HepG2 (cell line): ENCODE results near the gene ABHD17C. TPM values are rescaled to one million over a fixed set of nuclear protein-coding genes. Genes with fewer than 3 reads are reported as not detected.
A peak's percentile ranks its signal among the peaks of the same experiment; 100 is the strongest.

ENCODE experiments used
- ADNP ChIP-seq: sonication (generic); formaldehyde crosslinking; IDR thresholded peaks from 2 replicates; pipeline ENCODE4 v1.4.0; 2020; ENCODE audit warnings: missing genetic modification reagents
- DBP ChIP-seq: sonication (generic); formaldehyde crosslinking; IDR thresholded peaks from 2 replicates; pipeline ENCODE4 v1.4.0; 2020; ENCODE audit warnings: missing genetic modification reagents; ENCODE audit errors: not compliant biosample characterization
- ELK4 ChIP-seq: sonication (generic); formaldehyde crosslinking; IDR thresholded peaks from 2 replicates; pipeline ENCODE4 v1.9.0; 2021; ENCODE audit warnings: missing genetic modification reagents, borderline replicate concordance
- HIC2 ChIP-seq: sonication (generic); formaldehyde crosslinking; IDR thresholded peaks from 2 replicates; pipeline ENCODE4 v1.9.0; 2022; ENCODE audit warnings: low read depth, missing genetic modification reagents
- PHF20 ChIP-seq: sonication (generic); formaldehyde crosslinking; IDR thresholded peaks from 2 replicates; pipeline ENCODE4 v1.5.0; 2020; ENCODE audit warnings: mild to moderate bottlenecking, missing genetic modification reagents
- REL ChIP-seq: sonication (generic); formaldehyde crosslinking; conservative IDR thresholded peaks from 2 replicates; pipeline ENCODE4 v1.8.0; 2022; ENCODE audit warnings: mild to moderate bottlenecking, missing genetic modification reagents, moderate library complexity
- XBP1 ChIP-seq: sonication (generic); formaldehyde crosslinking; IDR thresholded peaks from 2 replicates; pipeline ENCODE4 v1.5.0; 2020; ENCODE audit warnings: missing genetic modification reagents
- YY1 ChIP-seq: IDR thresholded peaks from 2 replicates; pipeline ENCODE4 v1.6.1; 2011; ENCODE audit warnings: low read length, low read depth, moderate library complexity, mild to moderate bottlenecking; ENCODE audit not compliant: insufficient read depth, insufficient replicate concordance
- ZNF10 ChIP-seq: sonication (generic); formaldehyde crosslinking; IDR thresholded peaks from 2 replicates; pipeline ENCODE4 v1.4.0; 2020; ENCODE audit warnings: mild to moderate bottlenecking, low read depth, missing genetic modification reagents, borderline replicate concordance
- ZNF407 ChIP-seq: sonication (generic); formaldehyde crosslinking; IDR thresholded peaks from one replicate; pipeline ENCODE4 v1.5.1; 2020; ENCODE audit warnings: mild to moderate bottlenecking, missing genetic modification reagents; ENCODE audit errors: not compliant biosample characterization
- ZNF430 ChIP-seq: sonication (generic); formaldehyde crosslinking; IDR thresholded peaks from 2 replicates; pipeline ENCODE4 v1.9.0; 2021; ENCODE audit warnings: mild to moderate bottlenecking, missing genetic modification reagents
- ZNF558 ChIP-seq: sonication (generic); formaldehyde crosslinking; IDR thresholded peaks from 2 replicates; pipeline ENCODE4 v1.9.0; 2022; ENCODE audit warnings: mild to moderate bottlenecking, missing genetic modification reagents, borderline replicate concordance
- ZNF773 ChIP-seq: sonication (generic); formaldehyde crosslinking; IDR thresholded peaks from 2 replicates; pipeline ENCODE4 v1.4.0; 2020; ENCODE audit warnings: missing genetic modification reagents, borderline replicate concordance
- ZNF788 ChIP-seq: sonication (generic); formaldehyde crosslinking; IDR thresholded peaks from 2 replicates; pipeline ENCODE4 v1.5.0; 2020; ENCODE audit warnings: mild to moderate bottlenecking, missing genetic modification reagents, borderline replicate concordance
- ZSCAN25 ChIP-seq: sonication (generic); formaldehyde crosslinking; IDR thresholded peaks from 2 replicates; pipeline ENCODE4 v1.8.0; 2022; ENCODE audit warnings: mild to moderate bottlenecking, missing genetic modification reagents
- polyA plus RNA-seq, 8 experiments: library from polyadenylated mRNA; depleted of rRNA in 3 of 8; stranded (reverse) in 7 of 8; unstranded in 1 of 8; fragments of >200 nt; fragmentation: Illumina TruSeq in 4 of 8; extraction: Trizol in 4 of 8; gene quantifications; 2 replicates each; pipeline versions ENCODE4 v1.2.1 to v1.2.3, GENCODE V29; 2011 to 2016; ENCODE audit warnings: low read depth in 4 of 8, missing spikeins in 1 of 8, mixed read lengths in 1 of 8; ENCODE audit not compliant: insufficient read depth in 1 of 8
- total RNA-seq, 5 experiments: library from RNA; depleted of rRNA; stranded (reverse); fragments of >200 nt; fragmentation: Illumina TruSeq; extraction: Trizol; gene quantifications; 2 replicates each; pipeline ENCODE4 v1.2.3, GENCODE V29; 2016; ENCODE audit warnings: low read depth in 1 of 5

The ABHD17C gene
- total and polyA plus RNA-seq, 2 of the 13 experiments (the other 11 are each of a cell fraction or from before 2014, with no cell fraction given) = 2.9 to 3.9 TPM

GRCh38 chr15:80780416-80781221 lies 85.5 kb downstream of the ABHD17C start (continued):
- TF ChIP-seq ZNF407 (CRISPR knock-in tag) (no peak), ZNF10 (CRISPR knock-in tag) (no peak), XBP1 (peak; percentile 86; the same call in 1 of the 2 replicates), ZNF773 (CRISPR knock-in tag) (peak; percentile 96; the same call in 1 of the 2 replicates), ELK4 (CRISPR knock-in tag) (0 out of 2 replicates have a peak, but pooled peaks have one; percentile 82), ADNP (no peak), REL (CRISPR knock-in tag) (0 out of 2 replicates have a peak, but pooled peaks have one; percentile 32), PHF20 (CRISPR knock-in tag) (peak; percentile 66), HIC2 (CRISPR knock-in tag) (no peak; the same call in 1 of the 2 replicates), ZNF430 (CRISPR knock-in tag) (peak; percentile 97), ZSCAN25 (peak; percentile 57; the same call in 1 of the 2 replicates), DBP (peak; percentile 95), ZNF788 (CRISPR knock-in tag) (peak; percentile 81; the same call in 1 of the 2 replicates), YY1 (no peak), ZNF558 (CRISPR knock-in tag) (peak; percentile 87; the same call in 1 of the 2 replicates)
